HG02642 (cell line): Measurements from ENCODE around the gene BNIP3.

ENCODE experiments used
- ATAC-seq: cut with Tn5 transposase; IDR thresholded peaks from one replicate; pipeline ENCODE4 v1.9.1; 2021; ENCODE audit warnings: mild to moderate bottlenecking; ENCODE audit not compliant: unreplicated experiment, poor library complexity

BNIP3 gene, protein sequence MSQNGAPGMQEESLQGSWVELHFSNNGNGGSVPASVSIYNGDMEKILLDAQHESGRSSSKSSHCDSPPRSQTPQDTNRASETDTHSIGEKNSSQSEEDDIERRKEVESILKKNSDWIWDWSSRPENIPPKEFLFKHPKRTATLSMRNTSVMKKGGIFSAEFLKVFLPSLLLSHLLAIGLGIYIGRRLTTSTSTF

GRCh38 chr10:131981429-131982184 lies at the start of gene BNIP3:
Gene BNIP3, minus strand, starts transcription at chr10:131981923. Its CDS starts 117 bp downstream, at chr10:131981806.
- ATAC-seq: peak; percentile 94

GRCh38 chr10:132030898-132031463 lies 49.3 kb upstream of the BNIP3 start:
- no peak for ATAC-seq

GRCh38 chr10:132028706-132029105 lies 47.0 kb upstream of the BNIP3 start:
- no peak for ATAC-seq

DNA sequence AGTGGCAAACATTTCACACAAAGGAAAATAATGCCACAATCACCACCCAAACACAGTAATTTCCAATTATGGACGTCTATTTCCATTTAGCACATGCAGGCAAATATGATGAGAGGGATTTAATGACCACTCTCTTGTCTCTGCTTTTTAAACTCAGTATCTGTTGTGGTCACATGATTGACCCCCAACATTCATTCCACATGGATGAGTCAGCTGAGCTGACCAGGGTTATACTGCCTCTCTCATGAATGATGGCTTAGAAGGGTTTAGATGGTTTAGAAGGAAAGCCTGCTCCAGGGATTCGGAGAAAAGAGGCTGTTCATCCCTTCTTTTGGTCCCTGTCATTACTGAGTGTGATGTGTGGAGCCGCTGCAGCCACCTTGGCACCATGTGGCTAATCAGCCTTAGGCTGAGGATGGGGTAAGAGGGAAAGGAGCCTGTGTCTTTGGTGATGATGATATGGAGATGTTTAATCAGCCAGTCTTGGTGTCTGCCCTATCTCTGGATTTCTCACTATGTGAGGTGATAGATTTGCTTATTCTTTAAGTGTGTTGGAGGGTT lies 45.8 kb upstream of the BNIP3 start:
- no peak for ATAC-seq

DNA sequence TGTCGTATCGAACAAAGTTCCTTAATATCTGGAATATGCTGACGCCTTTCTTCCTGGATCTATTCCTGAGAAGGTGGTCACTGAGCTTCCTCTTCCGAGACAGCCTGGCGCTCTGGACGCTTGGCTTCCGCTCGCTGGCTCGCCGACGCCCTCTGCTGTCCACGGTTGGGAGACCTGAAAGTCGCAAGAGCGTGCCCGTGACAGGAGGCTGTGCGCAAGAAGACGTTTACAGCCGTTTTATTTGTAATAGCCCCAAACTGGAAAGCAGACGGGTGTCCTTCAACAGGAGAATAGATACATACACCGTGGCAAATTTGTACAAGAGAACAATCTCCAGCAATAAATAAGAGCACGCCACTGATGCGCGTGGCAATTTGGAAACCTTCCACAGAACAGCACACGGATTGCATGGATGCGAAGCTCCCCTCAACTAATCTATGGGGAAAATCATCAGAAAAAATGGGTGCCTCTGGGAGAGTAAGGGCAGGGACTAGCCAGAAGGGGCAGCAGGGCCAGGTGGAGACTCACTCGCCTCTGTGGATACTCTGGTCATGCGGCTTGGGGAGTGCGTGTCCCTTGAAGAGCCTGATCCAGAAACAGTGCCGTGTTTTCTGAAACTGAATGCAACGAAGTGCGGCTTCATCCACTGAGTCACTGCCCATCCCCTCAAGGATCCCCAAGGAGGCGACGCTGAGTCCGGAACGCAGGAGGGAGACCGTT lies 41.5 kb upstream of the BNIP3 start:
- no peak for ATAC-seq

DNA sequence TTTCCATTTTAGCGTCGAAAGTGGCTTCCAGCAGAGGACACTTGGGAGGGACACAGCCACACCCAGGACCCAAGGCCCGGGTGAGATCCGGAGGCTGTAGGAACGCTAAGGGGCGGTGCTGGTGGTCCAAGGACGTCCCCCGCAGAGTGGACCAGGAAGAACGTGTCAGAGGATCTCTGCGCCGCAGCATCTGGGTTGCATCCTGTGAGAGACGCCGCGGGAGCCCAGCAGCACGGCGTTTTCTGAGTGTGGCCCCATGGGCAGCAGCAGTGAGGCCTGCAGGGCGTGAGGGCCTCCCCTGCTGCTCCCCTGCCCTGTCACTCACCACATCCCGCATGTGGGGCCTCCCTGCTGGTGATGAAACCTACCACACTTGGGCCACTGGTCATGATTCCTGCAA lies 40.5 kb upstream of the BNIP3 start:
- ATAC-seq: no peak

DNA sequence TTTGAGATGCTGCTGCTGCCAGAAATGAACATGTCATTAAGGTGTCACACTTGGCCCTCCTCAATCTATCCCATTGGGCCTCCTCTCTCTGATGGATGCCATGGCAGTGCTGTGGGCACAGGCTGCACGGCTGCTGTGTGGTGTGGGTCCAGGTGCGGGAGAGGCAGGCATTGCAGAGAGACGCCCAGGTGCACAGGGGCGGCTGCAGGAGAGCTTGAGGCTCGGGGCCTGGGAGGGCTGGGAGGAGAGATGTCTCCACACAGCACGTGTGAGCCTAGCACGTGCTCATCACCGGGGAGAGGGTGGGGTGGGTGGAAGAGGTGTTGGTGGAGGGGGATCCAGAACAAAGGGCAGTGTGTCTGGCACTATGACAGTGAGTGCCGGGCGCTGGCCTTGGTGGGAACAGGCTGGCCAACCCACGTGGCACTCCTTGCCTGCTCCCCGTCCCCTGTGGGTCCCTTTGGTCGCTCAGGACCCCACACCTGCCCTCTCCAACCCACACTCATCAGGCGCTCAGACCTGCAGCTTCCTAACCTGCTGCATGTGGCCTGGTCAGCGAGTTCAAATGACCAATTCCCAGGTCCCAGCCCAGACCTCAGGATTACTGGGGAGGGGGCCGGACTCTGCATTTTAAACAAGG lies 39.9 kb upstream of the BNIP3 start:
- ATAC-seq: no peak

GRCh38 chr10:132021046-132021445 lies 39.3 kb upstream of the BNIP3 start:
- no peak for ATAC-seq

DNA sequence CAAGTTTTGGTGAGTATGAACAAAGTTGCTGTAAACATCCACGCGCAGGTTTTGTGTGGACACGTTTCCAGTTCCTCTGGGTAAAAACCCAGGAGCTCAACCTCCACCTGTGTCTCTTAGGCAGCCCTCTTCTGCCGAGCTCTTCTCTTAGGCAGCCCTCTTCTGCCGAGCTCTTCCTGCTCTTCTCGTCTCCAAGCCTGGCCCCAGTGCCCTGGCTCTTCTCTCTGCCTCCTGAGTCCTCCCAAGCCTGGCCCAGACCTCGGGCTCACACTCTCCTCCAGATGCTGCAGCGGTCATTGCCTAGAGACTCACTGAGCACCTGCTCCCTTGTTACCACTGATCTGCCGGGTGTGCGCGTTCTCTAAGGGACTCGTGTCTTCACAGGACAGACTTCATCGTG lies 38.7 kb upstream of the BNIP3 start:
- no peak for ATAC-seq

DNA sequence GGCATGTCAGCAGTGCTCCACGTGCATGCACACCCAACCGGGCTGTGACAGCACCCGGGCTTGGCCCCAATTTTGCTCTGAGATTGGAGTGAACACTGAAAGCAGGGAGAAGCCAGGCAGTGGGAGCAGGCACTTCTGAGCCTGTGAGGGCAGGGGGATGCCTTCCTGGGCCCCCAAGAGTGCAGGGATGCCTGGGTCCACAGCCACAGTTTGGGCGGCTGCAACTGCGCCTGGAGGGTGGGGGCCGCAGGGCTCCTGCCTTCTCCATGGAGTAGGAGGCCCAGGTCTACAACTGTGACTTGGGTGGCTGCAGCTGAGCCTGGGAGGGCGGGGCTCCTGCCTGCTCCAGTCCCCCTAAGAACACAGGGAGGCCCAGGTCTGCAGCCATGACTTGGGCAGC lies 37.6 kb upstream of the BNIP3 start:
- no peak for ATAC-seq

DNA sequence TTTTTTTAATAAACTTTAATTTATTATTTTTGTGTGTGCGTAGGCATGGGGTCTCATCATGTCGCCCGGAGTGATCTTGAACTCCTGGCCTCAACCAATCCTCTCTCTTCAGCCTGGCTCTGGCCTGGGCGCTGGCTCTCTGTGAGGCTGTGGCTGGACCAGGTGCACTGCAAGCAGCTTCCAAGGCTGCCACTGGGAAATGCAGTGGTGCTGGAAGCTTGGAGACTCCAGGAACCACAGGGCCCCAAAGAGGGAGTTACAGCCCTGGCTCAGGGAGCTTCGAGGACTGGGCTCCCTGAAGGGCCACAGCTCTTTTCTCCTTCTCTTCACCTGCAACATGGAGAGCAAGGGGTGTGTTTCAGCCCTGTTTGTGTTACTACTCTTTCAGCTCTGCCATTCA lies 36.7 kb upstream of the BNIP3 start:
- no peak for ATAC-seq

- no peak for ATAC-seq
Measured at GRCh38 chr10:132016514-132016913, 34.8 kb upstream of the BNIP3 start.

DNA sequence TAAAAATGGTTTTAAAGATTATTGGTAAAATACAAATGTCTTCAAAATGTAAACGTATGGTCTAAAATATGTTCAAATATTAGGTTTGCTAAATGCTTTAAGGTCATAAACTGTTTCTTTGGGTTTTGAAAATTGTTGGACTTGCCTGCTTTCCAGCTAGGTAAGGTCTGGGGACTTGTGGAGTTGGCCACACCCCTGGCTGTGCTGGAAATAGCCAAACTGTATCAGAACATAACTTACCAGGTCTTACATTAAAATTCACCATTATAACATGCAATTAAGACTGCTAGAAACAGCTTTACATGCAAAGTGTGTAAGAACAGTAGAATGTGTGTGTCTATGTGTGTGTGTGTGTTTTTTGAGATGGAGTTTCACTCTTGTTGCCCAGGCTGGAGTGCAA lies 29.7 kb upstream of the BNIP3 start:
- no peak for ATAC-seq

DNA sequence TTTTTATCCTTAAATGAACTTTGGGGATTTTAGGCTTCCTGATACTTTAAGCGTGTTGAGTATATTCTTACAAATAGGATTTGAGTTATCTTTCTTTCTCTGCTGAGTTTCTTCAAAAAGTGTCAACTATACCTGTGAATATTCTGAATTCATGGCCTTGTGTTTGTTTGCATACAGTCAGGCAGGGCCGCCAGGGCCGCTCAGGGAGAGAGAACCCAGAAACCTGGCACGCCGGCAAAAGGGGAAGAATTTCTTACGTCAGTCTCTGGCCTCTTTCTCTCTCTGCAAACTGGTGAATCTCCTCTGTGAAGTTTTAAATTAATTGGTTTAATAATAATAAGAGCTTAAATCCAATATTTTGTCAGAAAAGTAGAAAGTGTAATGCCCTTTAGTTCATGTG lies 29.3 kb upstream of the BNIP3 start:
- no peak for ATAC-seq

- ATAC-seq: no peak
Measured at GRCh38 chr10:132010483-132010882, 28.8 kb upstream of the BNIP3 start.

DNA sequence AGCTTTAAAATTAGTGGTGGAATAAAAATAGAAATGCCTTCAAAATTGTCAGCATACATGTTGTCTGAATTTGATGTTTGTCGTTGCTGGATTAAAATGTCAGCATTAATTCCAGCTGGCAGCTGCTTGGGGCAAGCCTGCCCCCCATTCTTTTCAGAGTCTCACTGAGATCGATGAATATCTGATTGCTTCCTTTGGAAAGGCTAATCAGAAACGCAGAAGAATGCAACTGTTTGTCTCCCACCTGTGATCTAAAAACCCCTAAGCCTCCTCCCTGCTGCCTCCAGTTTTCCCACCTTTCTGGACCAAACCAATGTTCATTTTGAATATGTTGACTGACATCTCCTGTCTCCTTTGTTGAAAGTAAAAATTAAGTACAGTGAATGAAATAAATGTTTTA lies 27.9 kb upstream of the BNIP3 start:
- no peak for ATAC-seq

DNA sequence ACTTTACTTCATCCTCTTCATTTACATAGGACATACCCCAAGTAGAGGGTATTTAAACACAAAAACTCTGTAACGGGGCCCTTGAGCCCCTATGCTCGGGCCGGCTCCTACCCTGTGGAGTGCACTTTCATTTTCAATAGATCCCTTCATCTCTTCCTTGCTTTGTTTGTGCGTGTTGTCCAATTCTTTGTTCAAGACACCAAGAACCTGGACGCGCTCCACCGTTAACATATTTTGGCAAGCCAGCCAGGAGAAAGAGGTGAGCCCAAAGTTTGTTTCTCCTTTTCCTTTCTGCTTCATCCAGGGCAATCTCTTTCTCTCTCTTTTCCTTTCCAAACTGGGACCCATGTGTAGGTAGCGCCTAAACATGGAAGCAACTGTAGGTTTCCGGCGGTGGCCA lies 26.0 kb upstream of the BNIP3 start:
- no peak for ATAC-seq

DNA sequence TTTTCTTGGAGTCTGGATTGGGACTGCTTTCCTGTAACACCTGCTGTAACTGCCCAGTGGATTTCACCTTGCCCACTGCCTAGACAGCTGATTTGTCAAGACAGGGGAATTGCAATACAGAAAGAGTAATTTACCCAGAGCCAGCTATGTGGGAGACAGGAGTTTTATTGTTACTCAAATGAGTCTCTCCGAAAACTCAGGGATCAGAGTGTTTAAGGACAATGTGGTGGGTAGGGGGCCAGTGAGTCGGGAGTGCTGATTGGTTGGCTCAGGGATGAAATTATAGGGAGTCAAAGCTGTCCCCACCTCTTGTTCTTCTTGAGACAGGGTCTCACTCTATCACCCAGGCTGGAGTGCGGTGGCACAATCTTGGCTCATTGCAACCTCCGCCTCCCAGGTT lies 25.2 kb upstream of the BNIP3 start:
- no peak for ATAC-seq

DNA sequence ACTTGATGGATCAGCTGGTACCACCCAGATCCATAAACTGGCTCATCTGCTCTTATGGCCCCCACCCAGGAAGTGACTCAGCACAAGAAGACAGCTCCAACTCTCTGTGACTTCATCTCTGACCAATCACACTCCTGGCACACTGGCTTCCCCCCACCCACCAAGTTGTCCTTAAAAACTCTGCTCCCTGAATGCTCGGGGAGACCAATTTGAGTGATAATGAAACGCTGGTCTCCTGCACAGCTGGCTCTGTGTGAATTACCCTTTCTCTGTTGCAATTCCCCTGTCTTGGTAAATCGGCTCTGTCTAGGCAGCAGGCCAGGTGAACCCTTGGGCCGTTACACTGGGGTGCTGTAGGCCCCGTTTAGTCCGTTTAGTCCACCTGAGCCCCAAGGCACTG lies 23.4 kb upstream of the BNIP3 start:
- ATAC-seq: no peak

DNA sequence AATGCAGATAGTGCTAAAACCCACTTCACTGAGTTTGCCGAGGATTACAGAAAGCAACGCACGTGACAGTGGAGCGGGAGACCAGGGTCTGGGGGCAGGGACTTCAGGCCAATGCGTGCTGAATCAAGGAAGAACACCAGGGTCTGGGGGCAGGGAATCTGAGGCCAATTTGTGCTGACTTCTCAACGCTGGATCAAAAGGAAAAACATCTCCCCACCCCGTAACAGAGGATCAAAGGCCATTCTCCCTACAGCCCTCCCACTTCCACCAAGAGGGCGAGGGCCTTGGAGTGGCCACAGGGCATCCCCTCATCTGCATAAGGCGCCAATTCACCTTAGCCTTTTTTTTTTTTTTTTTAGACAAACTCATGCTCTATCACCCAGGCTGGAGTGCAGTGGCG lies 22.3 kb upstream of the BNIP3 start:
- ATAC-seq: no peak
